ENCODE measurements around the gene DLG2.

DLG2 gene

DNA sequence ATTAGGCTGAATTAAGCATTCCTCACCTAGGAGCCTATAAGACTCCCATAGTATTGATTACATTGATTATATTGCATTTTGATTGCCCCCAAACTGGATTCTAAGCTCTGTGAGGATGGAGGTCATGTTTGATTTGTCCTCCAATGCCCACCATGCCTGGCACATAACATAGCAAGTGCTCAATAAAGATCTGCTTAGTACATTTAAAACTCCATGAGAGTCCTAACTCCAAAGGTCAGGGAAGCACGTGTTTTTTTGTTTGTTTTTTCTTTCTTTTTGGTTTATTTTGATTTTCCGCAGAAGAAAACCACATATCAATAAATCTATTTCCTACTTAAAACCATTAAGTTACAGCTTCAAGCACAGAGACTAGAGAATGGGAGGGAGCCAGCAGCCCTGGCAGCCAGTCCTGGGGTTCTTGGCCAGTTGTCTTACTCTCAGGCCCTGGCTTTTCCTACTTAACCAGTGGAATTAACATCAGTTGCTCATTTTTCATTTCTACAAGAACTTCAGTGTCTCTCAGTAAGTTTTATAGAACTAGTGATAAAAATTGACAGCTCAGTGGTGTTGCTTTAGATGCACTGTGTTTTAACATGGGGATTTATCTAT is 1911.1 kb downstream of the DLG2 start:
- no peak for DNase-seq (ENCODE audit: low read depth)

- DNase-seq (ENCODE audit: low read depth): no peak
Observed at GRCh38 chr11:83713708-83714107, 1913.4 kb downstream of the DLG2 start.

GRCh38 chr11:83711106-83711527 is 1916.0 kb downstream of the DLG2 start:
- DNase-seq (ENCODE audit: low read depth): no peak

GRCh38 chr11:83709434-83709833 is 1917.7 kb downstream of the DLG2 start:
- DNase-seq (ENCODE audit: low read depth): no peak

DNA sequence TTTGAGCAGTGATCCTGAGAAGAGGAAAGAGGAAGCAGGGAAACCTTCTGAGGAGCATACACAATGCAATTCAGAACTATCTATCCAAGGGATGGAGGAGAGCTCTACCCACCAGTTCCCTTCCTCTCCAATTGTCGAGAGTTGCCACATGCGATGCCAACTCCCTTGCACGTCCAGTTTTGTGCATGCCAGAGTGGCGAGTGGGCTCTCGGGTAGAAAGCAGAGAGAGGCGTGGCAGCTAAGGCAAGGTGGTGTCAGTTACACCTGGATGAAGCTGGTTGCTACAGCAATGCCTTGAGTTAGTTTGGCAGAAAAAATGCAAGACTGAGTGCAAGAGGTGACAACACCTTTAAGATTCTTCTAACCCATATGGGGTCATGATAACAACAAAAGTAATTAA is 1920.6 kb downstream of the DLG2 start:
- DNase-seq (ENCODE audit: low read depth): no peak

DNA sequence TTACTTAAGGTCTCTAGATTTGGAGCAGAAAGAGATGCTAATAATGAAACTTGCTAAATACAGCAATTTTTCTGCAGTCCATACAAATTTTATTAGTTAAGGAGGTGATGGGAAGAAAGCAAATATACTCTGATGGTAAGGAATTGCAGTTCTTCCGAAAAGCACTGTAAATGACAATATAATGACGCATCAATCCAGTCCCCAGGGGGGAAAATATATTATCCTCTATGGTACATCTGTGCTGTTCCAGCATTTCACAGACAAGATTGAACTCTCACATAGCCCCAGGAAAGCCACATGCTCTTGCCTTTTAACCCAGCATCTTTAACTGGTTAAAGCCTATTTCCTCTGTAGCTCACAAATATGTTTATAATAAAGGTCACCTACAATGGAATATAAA is 1924.3 kb downstream of the DLG2 start:
- DNase-seq (ENCODE audit: low read depth): no peak

DNA sequence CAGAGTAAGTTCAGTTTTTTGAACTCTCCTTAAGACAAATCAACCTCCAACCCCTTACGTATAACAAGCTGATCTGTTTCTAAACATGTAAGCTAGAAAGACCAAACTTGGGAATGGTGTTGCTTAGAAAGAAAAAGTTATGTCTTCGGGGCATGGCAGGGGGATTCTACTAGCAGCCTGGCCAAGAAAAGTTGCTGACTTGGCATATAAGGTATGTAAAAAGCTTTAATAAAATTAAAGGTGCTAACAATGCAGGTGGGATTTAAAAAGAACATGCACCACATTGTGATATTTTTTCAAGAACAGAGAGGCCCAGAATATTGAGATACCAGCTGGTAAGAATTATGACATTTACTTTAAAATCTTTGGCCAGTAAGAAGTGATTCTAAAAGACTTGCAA is 1929.6 kb downstream of the DLG2 start:
- DNase-seq (ENCODE audit: low read depth): no peak

DNA sequence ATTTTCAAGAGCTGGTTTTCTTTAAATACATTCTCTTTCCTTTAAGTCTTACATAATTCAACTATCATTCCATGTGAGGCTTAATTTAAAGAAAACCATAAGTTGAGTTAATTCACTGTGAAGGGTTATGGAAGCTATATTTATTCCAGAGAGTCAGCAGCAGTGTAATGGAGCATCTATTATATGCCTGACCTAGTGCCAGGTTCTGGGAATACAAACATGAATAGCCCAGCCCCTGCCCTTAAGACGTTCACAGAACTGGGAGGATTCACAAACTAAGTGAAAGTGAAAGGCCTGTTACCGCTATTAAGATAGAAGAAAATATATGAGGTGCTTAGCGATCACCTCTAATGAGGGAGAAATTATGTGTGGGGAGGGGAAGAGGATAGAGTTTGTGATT is 1932.1 kb downstream of the DLG2 start:
- DNase-seq (ENCODE audit: low read depth): no peak

GRCh38 chr11:83694191-83694910 is 1932.8 kb downstream of the DLG2 start:
- no peak for DNase-seq (ENCODE audit: low read depth)

- no peak for DNase-seq (ENCODE audit: low read depth)
Observed at GRCh38 chr11:83693306-83693992, 1933.7 kb downstream of the DLG2 start.

DNA sequence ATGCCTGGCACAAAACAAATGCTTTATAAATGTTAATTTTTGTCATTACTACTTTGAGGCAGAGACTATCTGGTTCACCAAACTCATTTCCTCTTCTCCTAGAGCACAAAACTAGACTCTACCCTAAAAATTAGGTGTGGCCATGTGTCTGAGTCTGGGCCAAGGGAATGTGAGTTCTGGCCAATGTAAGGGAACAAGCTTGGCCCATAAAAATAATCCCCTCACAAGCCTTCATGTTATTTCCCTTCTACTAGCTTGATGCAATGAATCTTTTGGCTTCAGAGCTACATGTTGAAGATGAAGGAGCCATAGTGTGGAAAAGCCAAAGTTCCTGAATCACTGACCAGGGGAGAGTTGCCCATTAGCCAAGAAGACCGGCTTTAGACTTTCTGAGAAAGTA is 1934.5 kb downstream of the DLG2 start:
- no peak for DNase-seq (ENCODE audit: low read depth)

DNA sequence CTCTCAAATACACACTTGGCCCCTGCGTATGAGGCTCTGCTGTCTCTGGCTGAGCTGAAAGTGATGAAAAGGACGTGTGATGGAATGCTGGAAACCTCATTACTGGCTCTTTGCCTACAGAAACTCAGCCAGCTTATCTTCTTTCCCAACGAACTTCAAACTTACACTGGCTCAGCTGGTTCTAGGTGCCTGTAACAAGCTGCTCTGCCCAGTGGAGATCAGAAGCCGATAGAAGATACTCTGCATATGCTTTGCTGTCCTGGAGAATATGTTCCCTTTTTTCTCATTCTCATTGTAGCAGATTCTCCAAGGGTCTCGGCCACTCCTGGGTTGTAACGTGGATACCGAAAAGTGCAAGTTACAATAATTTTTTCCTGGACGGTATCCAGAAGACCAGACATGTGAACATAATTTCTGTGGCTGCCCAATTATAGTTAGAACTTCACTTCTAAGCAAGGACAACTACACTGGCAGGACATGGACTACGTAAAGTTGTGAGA is 1935.6 kb downstream of the DLG2 start:
- no peak for DNase-seq (ENCODE audit: low read depth)

DNA sequence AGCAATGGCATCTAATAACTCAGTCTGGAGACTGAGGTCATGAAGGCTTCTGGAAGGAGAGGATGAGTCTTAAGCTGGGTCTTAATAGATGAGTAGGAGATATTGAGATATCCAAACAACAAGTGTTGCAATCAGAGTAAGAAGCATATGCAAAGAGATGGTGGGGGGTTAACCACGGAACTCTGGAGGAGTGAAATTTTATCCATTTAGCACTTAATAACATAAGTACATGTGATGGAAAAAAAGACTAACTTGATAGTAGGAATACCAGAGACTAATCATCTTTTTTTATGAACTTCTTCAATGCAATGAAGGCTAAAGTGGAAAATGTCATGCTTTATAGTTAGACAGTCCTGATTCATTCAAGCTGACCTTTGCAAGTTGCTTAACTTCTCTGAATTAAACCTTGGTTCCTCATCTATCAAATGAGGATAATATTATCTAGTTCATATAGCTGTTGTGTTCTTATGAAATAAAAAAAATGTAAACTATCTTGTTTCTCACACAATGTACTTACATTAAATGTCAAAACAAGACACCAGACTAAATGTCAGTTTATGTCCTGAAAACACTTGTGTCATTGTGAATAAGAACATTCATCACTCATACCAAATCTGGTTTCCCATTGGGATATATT is 1937.9 kb downstream of the DLG2 start:
- DNase-seq (ENCODE audit: low read depth): no peak

DNA sequence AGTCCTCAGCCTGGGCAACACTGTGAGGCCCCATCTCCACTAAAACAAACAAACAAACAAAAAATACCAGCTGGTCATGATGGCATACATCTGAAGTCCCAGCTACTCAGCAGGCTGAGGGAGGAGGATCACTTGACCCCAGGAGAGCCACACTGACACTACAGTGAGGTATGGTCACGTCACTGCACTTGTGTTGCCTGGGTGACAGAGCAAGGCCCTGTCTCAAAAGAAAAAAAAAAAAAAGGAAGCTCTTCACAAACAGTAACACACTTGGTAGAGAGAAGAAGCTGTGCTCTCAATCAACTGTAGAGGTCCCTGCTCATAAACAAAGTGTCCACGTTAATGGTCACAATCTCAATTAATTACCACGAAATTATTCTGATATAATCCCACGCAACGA is 1939.4 kb downstream of the DLG2 start:
- DNase-seq (ENCODE audit: low read depth): no peak

- no peak for DNase-seq (ENCODE audit: low read depth)
Observed at GRCh38 chr11:83685730-83686129, 1941.4 kb downstream of the DLG2 start.

DNA sequence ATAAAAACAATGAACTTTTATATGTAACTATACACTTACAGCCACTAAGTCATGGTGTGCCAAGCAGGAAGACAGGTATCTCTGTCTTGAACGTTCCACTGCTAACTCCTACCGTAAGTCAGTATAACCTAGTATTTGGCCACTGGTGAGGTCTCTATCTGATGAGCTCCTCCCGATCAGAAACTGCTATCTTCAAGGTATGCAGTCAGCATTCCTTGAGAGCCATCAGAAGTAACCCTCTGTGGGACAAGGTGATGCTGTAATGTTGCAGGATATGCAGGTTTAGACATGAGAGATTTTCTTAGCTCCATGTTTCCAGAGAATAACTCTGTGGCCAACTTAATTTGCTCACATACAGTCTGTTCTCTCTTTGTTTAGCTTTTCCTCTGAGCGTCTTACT is 1943.1 kb downstream of the DLG2 start:
- no peak for DNase-seq (ENCODE audit: low read depth)

DNA sequence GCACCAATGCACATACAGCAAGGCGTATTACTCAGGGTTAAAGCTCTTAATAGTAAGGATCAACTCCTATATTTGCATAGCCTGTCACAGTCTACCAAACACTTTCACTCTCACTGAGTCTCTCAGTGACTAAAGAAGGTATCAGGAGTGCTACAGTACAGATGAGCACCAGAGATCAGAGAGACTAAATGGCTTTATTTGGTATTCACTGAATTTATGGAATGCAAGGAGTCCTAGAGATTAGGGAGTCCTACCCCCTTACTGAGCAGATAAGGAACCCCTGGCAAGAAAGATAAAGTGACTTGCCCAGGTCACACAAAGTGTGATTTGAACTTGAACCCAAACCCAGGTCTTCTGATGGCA is 1944.6 kb downstream of the DLG2 start:
- no peak for DNase-seq (ENCODE audit: low read depth)

GRCh38 chr11:83681906-83682610 is 1945.1 kb downstream of the DLG2 start:
- DNase-seq (ENCODE audit: low read depth): no peak

DNA sequence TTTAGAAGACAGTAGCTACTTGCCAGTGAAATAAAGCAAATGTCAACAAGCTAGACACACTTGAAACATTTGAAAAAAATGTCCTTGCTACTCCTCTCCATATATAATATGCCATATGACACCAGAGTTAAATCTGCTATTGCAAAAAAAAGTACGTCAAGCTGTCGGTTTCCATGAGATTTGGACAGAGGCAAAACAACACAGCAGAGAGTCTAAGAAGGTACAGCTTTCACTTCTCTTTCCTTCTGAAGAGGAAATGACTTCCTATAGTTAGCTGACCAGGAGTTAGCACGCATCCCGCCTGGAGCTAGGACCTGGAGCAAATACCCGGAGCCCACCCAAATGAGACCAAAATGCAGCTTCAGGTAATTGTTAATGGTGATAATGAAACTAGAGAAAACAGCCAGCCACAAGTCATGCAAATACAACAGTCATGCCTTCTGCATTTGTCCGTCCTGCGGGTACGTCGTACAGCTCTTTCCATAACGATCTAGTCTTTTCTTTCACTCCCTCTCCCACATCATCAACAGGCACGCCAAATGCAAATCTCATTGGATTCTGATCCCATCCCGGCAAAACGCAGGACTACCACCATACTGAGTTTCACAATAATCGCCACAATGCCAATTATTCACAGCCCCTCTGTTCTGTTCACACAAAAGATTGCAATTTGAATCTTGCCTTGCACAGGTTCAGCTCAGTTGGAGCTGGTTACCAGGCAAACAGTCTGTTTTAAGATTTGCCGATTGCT is 1945.9 kb downstream of the DLG2 start:
- DNase-seq (ENCODE audit: low read depth): no peak

GRCh38 chr11:83680321-83680720 is 1946.8 kb downstream of the DLG2 start:
- no peak for DNase-seq (ENCODE audit: low read depth)

GRCh38 chr11:83678831-83679584 is 1948.1 kb downstream of the DLG2 start:
- no peak for DNase-seq (ENCODE audit: low read depth)

Data from activated T-helper 1 cell treated with Interleukin-2 at 50 U/mL for 16 hours (primary cell).